EH (cell line): ENCODE results near the gene TENM4.
A peak's percentile ranks its signal among the peaks of the same experiment; 100 is the strongest.
"Not testable (repeated sequence)": the region's sequence is repeated elsewhere in the genome, so short reads cannot be mapped to it uniquely, and the experiment has no call there.

Source experiments
- DNase-seq: peaks from one replicate; pipeline ENCODE4 v3.0.0-alpha.2; 2015; ENCODE audit warnings: low read depth

TENM4 gene

DNA sequence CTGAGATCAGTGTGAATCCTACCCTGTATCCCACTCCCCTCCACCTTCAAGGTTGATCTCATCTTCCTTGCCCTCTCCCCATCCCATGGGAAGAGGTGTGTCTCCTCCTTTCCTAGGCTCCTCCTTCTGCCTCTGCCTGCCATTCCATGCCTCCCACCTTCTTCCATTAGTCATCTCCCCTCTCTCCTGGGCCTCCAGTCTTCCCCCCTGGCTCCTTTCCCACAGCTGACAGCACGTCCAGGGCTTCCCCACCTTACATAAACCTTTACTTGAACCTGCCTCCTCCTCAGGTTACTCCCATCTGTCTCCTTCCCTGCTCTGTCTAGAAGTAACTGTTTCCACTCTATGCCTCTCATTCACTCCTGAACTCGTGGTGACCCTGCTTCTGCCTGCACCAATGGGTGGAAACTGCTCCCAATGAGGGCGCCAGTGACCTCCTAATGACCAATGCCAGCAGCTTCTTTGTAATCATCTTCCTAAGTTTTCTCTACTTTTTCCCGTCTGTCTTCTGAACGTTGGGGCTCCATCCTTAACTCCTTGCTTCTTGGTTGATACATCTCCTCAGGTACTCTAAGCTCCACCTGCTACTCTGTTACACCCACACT lies 599.3 kb downstream of the TENM4 start:
- no peak for DNase-seq

DNA sequence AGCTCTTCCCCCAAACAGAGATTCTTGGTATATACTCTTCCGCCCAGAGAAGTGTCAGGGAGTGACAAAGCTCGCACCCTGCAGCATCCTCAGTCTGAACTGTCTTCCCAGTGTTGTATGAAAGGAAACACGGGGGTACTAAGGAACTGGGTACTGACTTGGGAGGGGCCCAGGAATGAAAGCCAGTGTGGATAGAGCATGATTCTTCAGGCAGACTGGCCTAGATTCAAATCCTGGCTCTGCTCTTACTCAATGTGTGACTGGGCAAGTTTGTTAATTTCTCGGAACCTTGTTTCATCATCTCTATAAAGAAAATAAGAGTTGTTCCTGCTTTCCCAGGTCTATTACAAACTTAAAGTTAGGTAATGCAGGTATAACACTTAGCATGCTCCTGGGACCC lies 600.2 kb downstream of the TENM4 start:
- peak; percentile 39 for DNase-seq

DNA sequence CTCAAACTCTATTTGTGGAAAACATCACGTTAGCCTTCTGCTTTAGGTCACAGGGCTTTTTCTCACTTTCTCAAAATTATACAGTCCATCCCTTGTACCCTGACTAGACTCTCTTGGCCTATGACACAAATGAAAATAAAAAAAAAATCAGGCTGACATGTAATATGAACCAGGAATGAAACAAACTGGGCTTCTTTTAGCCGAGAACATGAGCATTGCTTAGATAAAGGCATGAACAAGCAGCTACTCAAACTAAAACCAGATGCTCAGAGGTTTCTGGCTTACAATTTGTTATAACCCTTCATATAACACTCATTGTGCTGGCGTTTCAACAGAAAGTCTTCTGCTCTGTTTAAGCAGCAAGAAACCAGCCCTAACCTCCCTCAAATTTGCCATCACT lies 600.6 kb downstream of the TENM4 start:
- DNase-seq: peak; percentile 61

DNA sequence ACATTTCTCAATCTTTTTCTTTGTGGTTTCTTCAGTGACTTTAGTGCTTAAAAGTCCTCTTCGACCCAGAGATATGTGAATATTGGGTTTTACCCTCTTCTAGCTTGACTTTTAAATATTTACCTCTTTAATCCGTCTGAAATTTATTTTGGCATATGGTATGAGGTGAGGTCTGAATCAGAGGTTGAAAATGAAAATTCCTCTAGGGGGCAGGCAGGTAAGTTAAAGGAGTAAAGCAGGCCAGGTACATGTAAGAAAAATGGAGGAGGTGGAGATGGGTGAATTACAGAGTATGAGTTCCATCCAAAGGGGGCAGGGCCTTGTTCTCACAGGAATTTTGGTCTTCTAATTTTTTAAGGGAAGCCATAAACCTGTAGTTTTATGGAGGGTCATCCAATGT lies 602.4 kb downstream of the TENM4 start:
- no peak for DNase-seq

DNA sequence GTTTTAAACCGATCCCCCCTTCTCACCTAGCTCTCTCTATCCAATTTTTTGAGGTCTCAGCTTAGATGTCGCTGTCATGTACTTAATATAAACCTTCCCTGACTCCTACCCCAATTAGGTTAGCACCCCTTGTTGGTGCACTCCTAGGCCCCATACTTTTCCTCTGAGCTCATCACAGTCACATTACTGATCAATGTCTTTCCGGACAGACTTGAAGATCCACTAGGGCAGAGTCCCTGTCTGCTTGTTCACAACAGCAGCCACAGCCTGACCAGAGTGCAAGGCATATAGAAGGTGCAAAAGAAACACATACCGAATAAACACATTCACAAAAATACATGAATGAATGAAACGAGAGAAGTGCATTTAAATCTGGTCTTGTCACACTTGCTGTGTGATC lies 605.2 kb downstream of the TENM4 start:
- DNase-seq: no peak

DNA sequence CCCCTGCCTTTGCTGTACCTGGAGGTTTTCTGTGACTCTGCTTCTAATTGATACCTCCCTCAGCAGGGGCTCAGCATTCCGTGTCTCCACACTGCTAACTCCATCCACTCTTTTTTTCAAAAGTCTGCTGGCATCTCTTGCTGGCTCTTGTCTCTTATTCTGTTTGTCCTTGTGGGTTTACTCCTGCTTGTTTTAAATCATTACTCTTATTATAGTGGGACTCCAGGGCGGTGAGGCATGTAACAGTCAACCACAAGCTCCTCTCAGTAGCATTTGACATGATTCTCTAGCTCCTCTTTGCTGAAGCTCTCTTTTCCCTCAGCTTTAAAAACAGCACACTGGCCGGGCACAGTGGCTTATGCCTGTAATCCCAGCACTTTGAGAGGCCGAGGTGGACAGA lies 605.9 kb downstream of the TENM4 start:
- DNase-seq: no peak

DNA sequence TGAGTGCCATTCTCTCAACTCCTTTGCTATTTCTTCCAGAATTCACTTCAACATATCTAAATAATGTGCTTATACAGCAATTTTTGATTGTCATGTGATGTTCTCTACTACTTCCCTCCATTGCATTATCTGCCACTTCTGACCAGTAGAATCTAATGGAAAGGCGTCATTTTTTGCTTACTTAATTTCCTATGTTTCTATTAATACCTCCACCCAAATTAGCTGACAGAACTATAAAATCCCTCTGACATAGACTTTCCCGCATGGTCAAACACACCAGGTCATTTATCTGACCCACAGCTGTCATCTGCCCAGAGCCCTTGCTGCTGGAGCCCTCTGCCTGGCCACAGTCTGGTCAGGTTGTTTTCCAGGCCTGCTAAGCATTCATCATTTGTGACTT lies 607.6 kb downstream of the TENM4 start:
- no peak for DNase-seq

DNA sequence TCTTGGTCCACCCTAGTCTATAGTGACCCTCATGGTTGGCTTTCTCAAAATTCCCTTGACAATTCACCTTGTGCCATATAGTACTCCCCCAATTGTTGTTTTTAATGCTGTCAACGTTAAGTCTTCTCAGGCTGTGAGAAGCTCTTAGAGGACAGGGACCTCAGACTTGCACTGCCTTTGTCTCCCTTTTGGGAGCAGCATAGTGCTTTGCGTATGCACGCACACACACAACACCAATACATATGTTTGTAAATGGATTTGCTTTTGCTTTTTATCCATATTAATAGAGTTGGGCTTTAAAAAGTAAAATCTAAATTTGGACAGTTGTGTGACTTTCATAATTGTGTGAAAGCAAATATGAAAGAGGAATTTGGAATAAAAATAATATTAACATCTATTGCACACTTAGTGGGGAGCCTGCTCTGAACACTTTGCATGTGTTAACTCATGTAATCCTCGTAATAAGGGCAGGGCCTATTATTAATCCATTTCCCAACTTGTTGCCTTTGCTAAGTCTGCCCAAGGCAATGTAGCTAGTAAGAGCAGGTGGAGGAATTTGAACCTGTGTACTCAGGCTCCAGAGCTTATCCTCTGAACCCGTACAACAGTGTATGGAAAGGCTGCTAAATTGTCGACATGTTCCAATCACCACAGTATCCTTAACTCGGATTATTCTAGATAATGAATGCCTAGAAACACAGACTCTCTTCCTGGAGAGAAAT lies 608.4 kb downstream of the TENM4 start:
- DNase-seq: no peak

DNA sequence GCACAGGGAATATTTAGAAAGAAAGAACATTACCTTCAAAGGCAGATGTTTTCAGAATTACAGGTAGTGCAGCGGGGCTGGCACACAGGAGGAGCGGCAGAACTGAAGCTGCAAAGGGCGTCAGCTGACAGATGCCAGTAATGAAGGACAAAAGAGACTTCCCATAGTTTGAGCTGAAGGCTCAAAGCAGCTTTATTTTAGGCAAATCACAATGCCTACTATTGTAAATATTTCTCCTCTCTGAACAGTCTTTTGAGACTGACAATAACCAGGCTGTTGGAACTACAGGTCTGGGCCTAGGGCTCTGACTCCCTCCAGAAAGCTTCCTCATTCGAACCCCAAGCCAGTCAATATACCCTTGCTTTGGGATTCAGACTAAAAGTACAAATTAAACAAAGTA lies 609.3 kb downstream of the TENM4 start:
- no peak for DNase-seq

DNA sequence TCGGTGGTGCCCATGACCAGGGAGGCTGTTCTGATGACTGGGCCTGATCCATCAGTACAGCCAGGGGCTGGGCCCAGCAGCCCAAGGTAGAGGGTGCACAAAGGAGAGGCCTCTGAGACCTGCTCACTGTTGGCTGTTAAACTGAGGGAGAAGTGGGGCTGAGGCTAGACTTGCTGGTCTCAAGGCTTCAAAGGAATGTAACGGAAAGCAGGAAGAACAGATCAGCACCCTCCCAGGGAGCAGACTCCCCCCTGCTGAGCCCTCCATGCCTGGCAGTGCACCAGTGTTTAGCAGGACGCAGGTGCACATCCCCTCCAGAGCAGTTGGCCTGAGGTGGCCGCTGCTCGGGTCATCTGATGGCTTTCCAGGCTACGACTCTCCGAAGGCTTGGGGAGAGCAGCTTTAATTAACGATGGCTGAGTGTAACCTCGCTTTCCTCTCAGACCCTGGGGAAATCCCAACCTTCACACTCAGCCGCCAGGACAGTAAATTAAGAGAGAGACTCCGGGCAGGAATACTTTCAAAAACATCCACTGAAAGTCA lies 610.5 kb downstream of the TENM4 start:
- DNase-seq: no peak

DNA sequence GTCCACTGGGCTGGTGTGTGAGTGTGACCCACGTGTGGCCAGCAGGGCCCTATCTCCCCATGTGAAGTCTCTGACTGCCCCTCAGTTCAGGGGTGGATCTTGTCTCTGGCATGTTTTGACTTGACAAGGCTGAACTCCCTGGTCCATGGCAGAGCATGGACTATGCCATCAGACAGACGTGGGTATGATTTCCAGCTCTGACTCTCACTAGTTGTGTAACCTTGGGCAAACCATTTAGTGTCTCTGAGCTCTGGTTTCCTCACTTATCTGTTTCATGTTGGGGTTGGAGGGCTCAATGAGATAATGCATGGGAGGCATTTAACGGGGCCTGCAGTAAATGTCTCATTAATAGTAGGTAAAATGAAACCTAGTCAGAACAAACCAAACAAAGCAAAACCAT lies 611.7 kb downstream of the TENM4 start:
- DNase-seq: no peak

DNA sequence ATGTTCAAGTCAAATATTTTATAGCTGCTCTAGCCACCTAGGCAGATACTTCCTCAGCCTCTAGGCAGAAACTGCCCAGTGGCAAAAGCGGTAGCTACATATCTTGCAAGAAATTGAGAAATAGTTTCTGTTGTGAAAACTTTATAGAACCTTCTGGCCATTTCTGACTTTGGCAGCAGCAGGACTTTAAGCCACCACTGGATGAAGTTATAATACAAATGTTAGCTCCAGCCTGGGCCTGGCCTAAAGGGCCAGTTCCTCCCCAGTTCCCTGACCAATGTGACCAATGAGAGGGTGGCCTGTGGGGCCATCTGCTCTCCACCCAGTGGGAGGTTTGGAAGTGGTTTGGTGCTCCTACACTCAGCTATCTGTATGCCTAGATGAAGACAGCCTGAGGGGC lies 612.2 kb downstream of the TENM4 start:
- DNase-seq: no peak

DNA sequence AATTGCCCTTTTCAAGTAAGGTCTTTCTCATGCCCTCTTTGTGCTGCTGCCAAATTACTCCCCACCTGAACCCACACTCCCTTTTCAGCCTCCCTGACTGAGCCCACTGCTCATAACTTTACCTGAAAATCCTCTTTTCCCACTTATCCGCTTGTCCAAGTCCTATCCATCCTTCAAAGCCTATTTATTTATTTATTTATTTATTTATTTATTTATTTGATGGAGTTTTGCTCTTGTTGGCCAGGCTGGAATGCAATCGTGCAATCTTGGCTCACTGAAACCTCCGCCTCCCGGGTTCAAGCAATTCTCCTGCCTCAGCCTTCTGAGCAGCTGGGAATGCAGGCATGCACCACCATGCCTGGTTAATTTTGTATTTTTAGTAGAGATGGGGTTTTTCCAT lies 613.5 kb downstream of the TENM4 start:
- not testable (repeated sequence) for DNase-seq

DNA sequence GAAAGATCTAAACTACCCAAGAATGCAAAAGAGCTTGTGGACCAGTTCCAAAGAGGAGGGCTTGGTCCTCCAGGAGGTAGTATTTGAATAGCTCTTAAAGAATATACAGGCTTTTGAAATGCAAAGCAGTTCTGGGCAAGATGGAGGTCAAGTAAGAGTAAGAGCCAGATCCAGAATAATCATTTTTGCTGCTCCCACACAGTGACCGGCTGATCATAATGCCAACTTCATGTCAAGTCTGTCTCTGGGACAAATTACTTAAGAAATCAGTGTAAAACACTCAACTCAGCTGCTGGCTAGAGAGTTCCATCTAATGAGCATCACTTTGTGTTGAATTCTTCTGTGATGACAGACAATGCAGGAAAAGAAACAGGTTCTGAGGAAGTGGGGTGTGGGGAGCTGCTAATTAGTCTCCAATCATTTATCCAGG lies 615.2 kb downstream of the TENM4 start:
- DNase-seq: peak; percentile 40

DNA sequence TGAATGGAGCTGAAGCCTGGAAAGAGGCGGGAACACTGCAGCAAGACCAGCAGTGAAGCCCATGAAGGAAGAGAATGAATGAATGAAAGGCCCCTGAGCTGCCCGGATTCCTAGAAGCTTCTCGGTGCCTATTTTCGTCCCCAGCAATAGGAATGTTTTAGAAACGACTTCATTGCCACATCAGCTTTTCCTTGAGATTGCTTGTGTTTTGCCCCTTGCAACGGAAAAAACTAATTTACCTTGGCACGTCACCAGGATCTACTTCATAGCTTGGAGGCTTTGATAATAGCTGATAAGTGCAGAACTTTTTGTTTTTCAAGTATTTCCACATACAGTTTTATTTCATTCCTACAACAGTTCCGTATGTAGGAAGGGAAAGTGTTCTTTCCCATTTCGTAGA lies 617.2 kb downstream of the TENM4 start:
- DNase-seq: no peak

DNA sequence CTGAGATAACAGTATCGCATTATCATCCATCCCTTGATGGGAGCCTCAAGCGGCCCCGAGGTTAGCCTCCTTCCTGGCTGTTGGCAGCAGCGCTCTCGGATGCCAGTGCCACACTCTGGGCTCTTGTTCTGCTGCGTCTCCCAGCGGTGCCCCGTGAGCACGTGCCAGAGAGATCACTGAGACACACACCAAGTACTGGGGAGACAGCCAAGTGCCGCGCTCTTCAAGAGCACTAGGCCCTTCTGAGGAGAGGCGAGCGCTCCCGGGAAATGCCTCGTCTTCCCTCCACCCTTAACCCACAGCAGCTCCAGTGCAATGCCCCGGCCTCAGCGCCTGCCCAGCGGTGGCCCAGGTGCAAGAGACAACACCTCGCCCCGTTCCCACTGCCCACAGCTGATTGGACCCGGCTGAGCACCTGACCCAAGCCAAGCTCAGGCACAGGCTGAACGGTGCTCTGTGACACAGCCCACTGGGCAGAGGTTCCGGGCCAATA lies 617.9 kb downstream of the TENM4 start:
- DNase-seq: no peak

DNA sequence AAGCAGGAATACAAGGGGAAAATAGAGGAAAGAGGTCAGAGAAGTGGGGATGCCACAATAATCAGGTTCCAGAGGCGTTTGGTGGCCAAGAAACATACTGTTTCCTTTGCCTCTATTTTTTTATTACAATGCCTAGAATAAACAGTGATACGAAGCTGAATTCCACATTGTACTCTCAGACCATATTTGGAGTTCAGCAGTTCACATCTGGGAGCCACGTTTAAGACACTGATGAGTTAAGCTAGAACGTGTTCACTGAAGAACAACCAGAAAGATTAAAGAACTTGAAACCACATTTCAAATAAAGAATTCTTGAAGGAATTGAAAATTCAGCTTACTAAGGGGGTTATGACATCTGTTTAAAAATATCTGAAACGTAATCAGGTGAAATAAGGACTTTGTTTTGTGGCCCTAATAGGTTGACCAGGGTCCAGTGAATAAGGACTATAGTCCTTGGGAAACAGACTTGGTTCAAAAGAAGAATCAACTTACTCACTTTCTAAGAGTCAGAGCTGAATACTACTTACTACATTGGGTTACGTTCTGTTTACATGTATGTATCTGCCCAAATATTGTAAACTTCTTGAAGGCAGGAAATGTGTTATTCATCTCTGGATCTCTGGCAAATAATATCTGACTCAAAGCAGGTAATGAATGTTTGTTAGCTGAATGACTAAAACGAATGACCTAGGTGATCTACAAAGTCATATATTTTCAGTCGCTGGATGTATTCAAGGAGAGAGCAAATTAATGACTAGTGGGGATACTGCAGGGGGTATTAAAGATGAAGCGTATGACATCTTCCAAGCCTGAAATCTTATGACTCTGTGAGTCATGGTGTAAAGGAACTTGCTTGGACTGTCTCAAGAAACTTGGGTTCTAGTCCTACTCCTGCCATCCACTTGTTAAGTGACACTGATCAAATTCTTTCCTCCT lies 619.2 kb downstream of the TENM4 start:
- peak; percentile 59 for DNase-seq

DNA sequence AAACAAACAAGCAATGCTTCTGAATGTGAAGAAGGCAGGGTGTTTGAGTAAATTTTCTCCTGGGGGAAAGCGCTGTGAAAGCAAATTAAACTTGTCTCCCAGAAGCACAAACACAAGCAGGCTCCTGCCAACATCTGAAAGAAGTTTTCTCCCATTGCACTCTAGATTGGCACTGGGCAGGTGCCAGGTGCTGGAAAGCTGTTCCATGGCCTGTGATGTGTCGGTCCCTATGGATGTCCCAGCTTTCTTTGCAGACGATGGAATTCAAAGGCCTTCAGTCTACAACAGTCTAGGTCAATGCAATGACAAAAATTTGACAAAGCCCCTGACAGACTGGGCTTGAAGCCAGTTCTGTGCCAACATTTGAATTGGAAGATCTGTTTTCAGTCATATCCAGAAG lies 620.1 kb downstream of the TENM4 start:
- no peak for DNase-seq

DNA sequence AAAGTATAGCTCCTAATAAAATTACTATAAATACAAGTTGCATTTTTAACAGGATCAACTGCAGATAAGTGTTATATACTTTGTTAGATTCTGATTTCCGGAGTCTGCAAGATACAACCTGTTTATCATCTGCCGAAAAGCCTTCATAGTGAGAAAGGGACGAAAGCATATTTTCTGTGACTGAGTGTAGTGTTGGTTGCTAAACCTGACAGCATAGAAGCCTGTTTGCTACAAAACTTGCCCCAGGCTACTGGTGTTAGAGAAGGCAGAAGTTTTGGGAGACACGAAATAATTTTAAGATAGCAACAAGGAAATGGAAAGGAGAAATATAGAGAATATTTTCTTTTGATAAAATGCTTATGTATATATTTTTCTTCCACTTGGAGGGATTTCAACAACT lies 622.6 kb downstream of the TENM4 start:
- no peak for DNase-seq

DNA sequence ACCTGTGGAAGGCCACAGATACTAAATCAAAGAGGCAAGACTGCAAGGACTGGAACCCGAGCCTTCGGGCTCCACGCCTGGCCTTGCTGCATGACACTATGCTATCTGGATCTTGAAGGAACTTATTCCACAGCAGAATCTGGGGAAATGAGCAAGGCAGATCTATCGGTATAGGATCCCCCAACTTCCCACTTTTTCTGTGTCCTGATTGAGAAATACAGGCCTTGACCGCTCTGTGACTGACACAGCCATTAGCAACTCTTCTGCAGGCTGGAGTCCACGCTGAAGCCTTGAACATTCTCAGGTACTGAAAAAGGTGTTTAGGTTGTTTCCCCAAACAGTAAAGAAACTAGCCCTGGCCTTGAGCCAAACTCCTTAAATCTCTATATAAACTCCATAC lies 625.0 kb downstream of the TENM4 start:
- no peak for DNase-seq

DNA sequence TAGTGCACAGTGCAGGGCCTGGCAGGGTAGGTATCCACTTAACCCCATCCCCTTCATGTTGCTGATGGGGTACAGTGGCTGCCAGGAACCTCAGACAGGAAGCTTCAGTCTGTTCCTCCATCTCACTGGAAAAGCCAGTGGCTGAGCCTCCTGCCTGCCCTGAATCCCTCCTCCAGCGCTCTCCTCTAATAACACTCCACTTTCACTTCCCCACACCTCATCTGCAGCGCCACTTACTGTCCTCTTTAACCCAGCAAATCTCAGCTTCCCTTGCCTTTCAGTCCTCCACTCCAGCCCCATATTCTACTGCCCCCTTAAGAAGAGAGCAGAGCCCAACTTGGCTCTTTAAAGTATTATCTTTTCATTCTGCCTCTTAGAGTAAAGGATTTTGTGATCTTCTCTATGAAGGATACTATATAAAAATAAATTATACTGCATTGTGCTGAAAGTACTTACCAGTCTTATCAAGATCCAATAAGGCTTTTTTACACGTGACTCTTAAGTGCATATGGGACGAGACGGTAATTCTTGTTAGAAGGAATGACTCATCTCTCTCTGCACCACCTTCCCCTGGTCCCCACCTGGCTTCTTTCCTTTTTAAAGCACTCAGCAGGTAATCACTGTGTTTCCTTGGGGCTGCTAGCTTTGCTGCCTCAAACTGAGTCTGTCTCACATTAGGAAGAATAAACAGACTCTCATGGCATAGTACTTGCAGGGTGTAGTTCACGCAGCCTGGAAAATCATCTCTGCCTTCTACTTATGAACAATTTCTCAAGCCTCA lies 628.1 kb downstream of the TENM4 start:
- DNase-seq: no peak

DNA sequence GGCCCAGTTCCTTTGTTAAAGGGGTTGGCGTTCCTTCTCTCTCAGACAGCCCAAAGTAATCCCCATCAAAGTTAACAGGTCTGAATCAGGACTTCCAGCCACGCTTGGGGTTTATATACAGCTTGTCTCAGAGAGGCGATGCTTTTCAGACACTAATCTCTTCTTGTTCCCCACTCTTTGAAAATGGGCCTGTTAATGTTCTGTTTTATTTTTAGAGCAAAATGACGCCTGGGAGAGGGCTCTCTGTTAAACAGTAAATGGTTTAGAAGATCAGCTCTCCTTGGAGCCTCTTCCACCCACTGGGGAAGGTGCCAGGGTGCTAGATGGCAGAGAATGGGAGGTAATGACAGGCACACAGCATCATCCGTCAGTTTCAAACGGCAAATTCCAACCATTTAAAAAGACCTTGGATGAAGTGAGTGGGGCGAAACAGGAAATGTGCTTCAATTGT lies 630.2 kb downstream of the TENM4 start:
- no peak for DNase-seq
